Measurements from ENCODE around the gene DYNC2H1. TPM values are rescaled to one million over a fixed set of nuclear protein-coding genes. Genes with fewer than 3 reads are reported as not detected.
A peak's percentile ranks its signal among the peaks of the same experiment; 100 is the strongest.

Gene DYNC2H1

DNA sequence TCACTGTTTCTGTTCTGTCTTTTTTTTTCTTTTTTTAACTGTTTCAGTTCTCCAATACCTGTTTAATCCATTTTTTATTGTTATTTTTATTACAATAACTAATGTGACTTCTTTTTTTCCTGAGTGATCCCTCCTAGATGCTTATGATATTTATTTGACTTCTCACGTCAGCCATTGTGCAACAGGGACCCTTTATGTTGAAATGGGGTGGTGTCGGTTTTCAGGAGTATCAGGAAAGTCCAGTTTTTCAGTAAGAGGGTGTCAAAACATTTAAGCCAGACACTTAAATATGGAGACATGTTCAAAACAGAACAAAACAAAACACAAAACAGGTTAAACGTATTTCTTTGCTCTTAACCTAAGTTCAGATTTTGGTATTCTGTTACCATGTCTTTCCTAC is 418.8 kb downstream of the DYNC2H1 start:
- no peak overlapping the region for H2BK120ac ChIP-seq (ENCODE audit: low read depth, low read length)
- no peak overlapping the region for H4K91ac ChIP-seq (ENCODE audit: low read depth, low read length, poor library complexity)
- no peak overlapping the region for H3K23ac ChIP-seq (ENCODE audit: low read depth, low read length, poor library complexity)
- H3K27ac ChIP-seq (replicated peaks; ENCODE audit: low read length): no peak overlapping the region
- H3K36me3 ChIP-seq (replicated peaks in 1 of 2; ENCODE audit: control insufficient read depth in 2 of 2, insufficient read depth in 2 of 2, low read length in 2 of 2): no peaks in the 10 kb centered on the region
- no peaks in the 10 kb centered on the region for H3K79me1 ChIP-seq (ENCODE audit: low read depth, low read length)
- H2AFZ ChIP-seq (ENCODE audit: low read length): no peak overlapping the region
- no peak overlapping the region for H2BK5ac ChIP-seq (ENCODE audit: low read length)
- H3K9me3 ChIP-seq (replicated peaks in 1 of 2; ENCODE audit: control insufficient read depth in 2 of 2, insufficient read depth in 1 of 2, low read depth in 1 of 2, low read length in 2 of 2): no peaks in the 10 kb centered on the region
- no peak overlapping the region for H3K14ac ChIP-seq (ENCODE audit: low read length)
- H3K4me1 ChIP-seq (ENCODE audit: control insufficient read depth in 2 of 2, insufficient read depth in 1 of 2, low read depth in 1 of 2, low read length in 2 of 2): peaks cover 0 to 3% of the 10 kb centered on the region in 2 donors
- no peak for DNase-seq (ENCODE audit: low spot score)
- no peak overlapping the region for H4K8ac ChIP-seq (ENCODE audit: low read depth, low read length)
- no peak overlapping the region for H3K18ac ChIP-seq (ENCODE audit: low read length)
- H2BK12ac ChIP-seq (ENCODE audit: low read length): no peak overlapping the region
- H3K4me3 ChIP-seq (ENCODE audit: low read length in 2 of 2): no peak overlapping the region
- no CpG with 5 or more reads among the region's 3 CpGs for WGBS, 2 donors (ENCODE audit: extremely low coverage in 2 of 2, insufficient read length in 2 of 2, insufficient replicate concordance in 1 of 2)
- no peak overlapping the region for H3K9ac ChIP-seq (ENCODE audit: low read depth, low read length, poor library complexity)
- H2AK5ac ChIP-seq (ENCODE audit: low read depth, low read length): no peak overlapping the region
- H3K4ac ChIP-seq (ENCODE audit: low read length): no peak overlapping the region
- H3K4me2 ChIP-seq (ENCODE audit: insufficient read depth, low read length, poor library complexity, severe bottlenecking): no peak overlapping the region
- H2BK15ac ChIP-seq (ENCODE audit: low read length): no peak overlapping the region
- no peaks in the 10 kb centered on the region for H3K27me3 ChIP-seq (ENCODE audit: control insufficient read depth in 3 of 3, insufficient read depth in 3 of 3, low read depth in 1 of 3, low read length in 3 of 3)

DNA sequence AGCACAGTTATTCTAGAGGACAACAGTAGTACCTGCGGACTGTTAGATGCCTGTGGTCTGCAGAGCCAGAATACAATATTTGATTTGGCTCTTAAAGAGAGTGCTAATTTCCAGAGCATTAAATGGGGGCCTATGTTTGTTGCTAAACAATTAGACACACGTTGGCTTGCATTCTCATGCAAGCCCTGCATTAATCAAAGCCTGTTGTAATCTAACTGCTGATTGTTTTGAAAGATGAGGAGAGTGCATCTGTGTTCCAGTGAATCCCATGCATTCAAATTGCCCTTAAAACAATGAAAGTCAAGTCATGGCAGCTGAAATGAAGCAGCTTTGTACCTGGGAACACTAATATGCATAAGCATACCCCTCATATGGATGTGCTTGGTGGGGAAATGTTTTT is 419.4 kb downstream of the DYNC2H1 start:
- H3K14ac ChIP-seq (ENCODE audit: low read length): no peak overlapping the region
- no peak overlapping the region for H3K27ac ChIP-seq (replicated peaks; ENCODE audit: low read length)
- no peak overlapping the region for H3K4me2 ChIP-seq (ENCODE audit: insufficient read depth, low read length, poor library complexity, severe bottlenecking)
- H3K36me3 ChIP-seq (replicated peaks in 1 of 2; ENCODE audit: control insufficient read depth in 2 of 2, insufficient read depth in 2 of 2, low read length in 2 of 2): no peaks in the 10 kb centered on the region
- H2AK5ac ChIP-seq (ENCODE audit: low read depth, low read length): no peak overlapping the region
- H3K9ac ChIP-seq (ENCODE audit: low read depth, low read length, poor library complexity): no peak overlapping the region
- H2BK12ac ChIP-seq (ENCODE audit: low read length): no peak overlapping the region
- H4K91ac ChIP-seq (ENCODE audit: low read depth, low read length, poor library complexity): no peak overlapping the region
- no peak overlapping the region for H2BK120ac ChIP-seq (ENCODE audit: low read depth, low read length)
- H3K23ac ChIP-seq (ENCODE audit: low read depth, low read length, poor library complexity): no peak overlapping the region
- H2BK15ac ChIP-seq (ENCODE audit: low read length): no peak overlapping the region
- no peak overlapping the region for H3K4ac ChIP-seq (ENCODE audit: low read length)
- no peak overlapping the region for H3K18ac ChIP-seq (ENCODE audit: low read length)
- DNase-seq (ENCODE audit: low spot score): no peak
- no CpG with 5 or more reads among the region's 2 CpGs for WGBS, 2 donors (ENCODE audit: extremely low coverage in 2 of 2, insufficient read length in 2 of 2, insufficient replicate concordance in 1 of 2)
- no peak overlapping the region for H3K4me3 ChIP-seq (ENCODE audit: low read length in 2 of 2)
- no peak overlapping the region for H4K8ac ChIP-seq (ENCODE audit: low read depth, low read length)
- no peak overlapping the region for H2BK5ac ChIP-seq (ENCODE audit: low read length)
- no peaks in the 10 kb centered on the region for H3K9me3 ChIP-seq (replicated peaks in 1 of 2; ENCODE audit: control insufficient read depth in 2 of 2, insufficient read depth in 1 of 2, low read depth in 1 of 2, low read length in 2 of 2)
- H2AFZ ChIP-seq (ENCODE audit: low read length): peak overlapping the region; percentile 16
- H3K79me1 ChIP-seq (ENCODE audit: low read depth, low read length): no peaks in the 10 kb centered on the region
- no peaks in the 10 kb centered on the region for H3K27me3 ChIP-seq (ENCODE audit: control insufficient read depth in 3 of 3, insufficient read depth in 3 of 3, low read depth in 1 of 3, low read length in 3 of 3)
- peaks cover 0 to 3% of the 10 kb centered on the region in 2 donors for H3K4me1 ChIP-seq (ENCODE audit: control insufficient read depth in 2 of 2, insufficient read depth in 1 of 2, low read depth in 1 of 2, low read length in 2 of 2)

DNA sequence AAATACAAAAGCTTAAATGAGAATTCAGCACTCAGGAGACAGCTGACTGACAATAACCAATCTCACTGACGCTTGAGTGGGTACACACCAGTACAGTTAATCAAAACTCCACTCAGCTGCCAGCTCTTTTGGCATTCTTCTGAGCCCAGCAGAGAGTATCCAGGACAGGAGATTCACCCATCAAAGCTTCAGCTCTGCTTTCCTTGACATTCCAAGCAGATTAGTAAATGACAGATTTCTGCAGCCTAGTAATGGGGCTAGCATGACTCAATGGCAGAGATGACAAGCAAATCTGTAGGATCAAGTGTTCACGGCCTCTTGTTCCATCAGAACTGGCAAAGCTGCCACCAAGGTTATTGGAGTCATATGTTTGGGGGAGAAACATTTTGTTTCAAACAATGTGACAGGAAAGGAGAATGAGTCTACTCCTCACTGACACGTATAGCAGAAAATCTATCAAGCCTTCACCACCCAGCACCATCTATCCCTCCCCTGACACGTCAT is 420.0 kb downstream of the DYNC2H1 start:
- Histone ChIP-seq H4K91ac (ENCODE audit: low read depth, low read length, poor library complexity) (no peak overlapping the region), H2AK5ac (ENCODE audit: low read depth, low read length) (no peak overlapping the region), H3K14ac (ENCODE audit: low read length) (no peak overlapping the region), H3K23ac (ENCODE audit: low read depth, low read length, poor library complexity) (no peak overlapping the region), H2BK120ac (ENCODE audit: low read depth, low read length) (no peak overlapping the region), H3K79me1 (ENCODE audit: low read depth, low read length) (no peaks in the 10 kb centered on the region), H2BK12ac (ENCODE audit: low read length) (no peak overlapping the region), H3K36me3 (replicated peaks in 1 of 2; ENCODE audit: control insufficient read depth in 2 of 2, insufficient read depth in 2 of 2, low read length in 2 of 2) (no peaks in the 10 kb centered on the region), H4K8ac (ENCODE audit: low read depth, low read length) (no peak overlapping the region), H3K27me3 (ENCODE audit: control insufficient read depth in 3 of 3, insufficient read depth in 3 of 3, low read depth in 1 of 3, low read length in 3 of 3) (no peaks in the 10 kb centered on the region), H3K18ac (ENCODE audit: low read length) (no peak overlapping the region), H2AFZ (ENCODE audit: low read length) (peak overlapping the region; percentile 47), H3K4me2 (ENCODE audit: insufficient read depth, low read length, poor library complexity, severe bottlenecking) (no peak overlapping the region), H2BK15ac (ENCODE audit: low read length) (no peak overlapping the region), H2BK5ac (ENCODE audit: low read length) (no peak overlapping the region), H3K27ac (replicated peaks; ENCODE audit: low read length) (no peak overlapping the region), H3K4me3 (ENCODE audit: low read length in 2 of 2) (no peak overlapping the region), H3K4ac (ENCODE audit: low read length) (no peak overlapping the region), H3K4me1 (ENCODE audit: control insufficient read depth in 2 of 2, insufficient read depth in 1 of 2, low read depth in 1 of 2, low read length in 2 of 2) (peaks cover 0 to 3% of the 10 kb centered on the region in 2 donors), H3K9ac (ENCODE audit: low read depth, low read length, poor library complexity) (no peak overlapping the region), H3K9me3 (replicated peaks in 1 of 2; ENCODE audit: control insufficient read depth in 2 of 2, insufficient read depth in 1 of 2, low read depth in 1 of 2, low read length in 2 of 2) (no peaks in the 10 kb centered on the region)
- WGBS, 2 donors (ENCODE audit: extremely low coverage in 2 of 2, insufficient read length in 2 of 2, insufficient replicate concordance in 1 of 2): no CpG with 5 or more reads among the region's 4 CpGs
- DNase-seq (ENCODE audit: low spot score): no peak

Small RNA genes within 50 kb of the gene (small RNA-seq; reads per million reads assigned to genes)
- not detected for gene AP003461.1 (ENCODE audit: insufficient read depth)

Measured in neuronal stem cell (in vitro differentiated cells).